WTC11 (cell line): ENCODE results near the gene GMPR2.

Source experiments
- ATF2 ChIP-seq: sonication (generic); formaldehyde crosslinking; IDR thresholded peaks from 2 replicates; pipeline ENCODE4 v1.8.1; 2022; ENCODE audit warnings: low read depth, missing genetic modification reagents, borderline replicate concordance
- IRF2 ChIP-seq: sonication (generic); formaldehyde crosslinking; IDR thresholded peaks from 2 replicates; pipeline ENCODE4 v1.8.0; 2022; ENCODE audit warnings: low read depth, missing genetic modification reagents, borderline replicate concordance
- SP1 ChIP-seq: sonication (generic); formaldehyde crosslinking; conservative IDR thresholded peaks from 2 replicates; pipeline ENCODE4 v1.8.1; 2022; ENCODE audit warnings: missing genetic modification reagents
- TEAD4 ChIP-seq: sonication (generic); formaldehyde crosslinking; IDR thresholded peaks from 2 replicates; pipeline ENCODE4 v1.8.0; 2022; ENCODE audit warnings: mild to moderate bottlenecking, missing genetic modification reagents
- ZNF138 ChIP-seq: sonication (generic); formaldehyde crosslinking; conservative IDR thresholded peaks from 2 replicates; pipeline ENCODE4 v1.8.1; 2022; ENCODE audit warnings: mild to moderate bottlenecking, moderate library complexity, missing genetic modification reagents
- ZNF219 ChIP-seq: sonication (generic); formaldehyde crosslinking; IDR thresholded peaks from 2 replicates; pipeline ENCODE4 v1.8.0; 2023; ENCODE audit warnings: missing genetic modification reagents, mild to moderate bottlenecking, borderline replicate concordance
- TF ChIP-seq, protein P1 (sequence below): fragments of 200-600 bp; IDR thresholded peaks from 2 replicates; pipeline ENCODE4 v1.8.0; 2022; ENCODE audit warnings: antibody characterized with exemption
- TF ChIP-seq, protein P2 (sequence below): sonication (generic); formaldehyde crosslinking; IDR thresholded peaks from 2 replicates; pipeline ENCODE4 v1.8.1; 2023; ENCODE audit warnings: mild to moderate bottlenecking, missing genetic modification reagents, moderate library complexity
- TF ChIP-seq, protein P3 (sequence below): sonication (generic); formaldehyde crosslinking; conservative IDR thresholded peaks from 2 replicates; pipeline ENCODE4 v1.8.1; 2022; ENCODE audit warnings: mild to moderate bottlenecking, missing genetic modification reagents

- TF ChIP-seq ATF2 (no peak), IRF2 (CRISPR knock-in tag) (no peak), SP1 (CRISPR knock-in tag) (no peak), TEAD4 (CRISPR knock-in tag) (no peak), ZNF219 (no peak), ZNF138 (CRISPR knock-in tag) (no peak)
- TF ChIP-seq, protein P1, sequence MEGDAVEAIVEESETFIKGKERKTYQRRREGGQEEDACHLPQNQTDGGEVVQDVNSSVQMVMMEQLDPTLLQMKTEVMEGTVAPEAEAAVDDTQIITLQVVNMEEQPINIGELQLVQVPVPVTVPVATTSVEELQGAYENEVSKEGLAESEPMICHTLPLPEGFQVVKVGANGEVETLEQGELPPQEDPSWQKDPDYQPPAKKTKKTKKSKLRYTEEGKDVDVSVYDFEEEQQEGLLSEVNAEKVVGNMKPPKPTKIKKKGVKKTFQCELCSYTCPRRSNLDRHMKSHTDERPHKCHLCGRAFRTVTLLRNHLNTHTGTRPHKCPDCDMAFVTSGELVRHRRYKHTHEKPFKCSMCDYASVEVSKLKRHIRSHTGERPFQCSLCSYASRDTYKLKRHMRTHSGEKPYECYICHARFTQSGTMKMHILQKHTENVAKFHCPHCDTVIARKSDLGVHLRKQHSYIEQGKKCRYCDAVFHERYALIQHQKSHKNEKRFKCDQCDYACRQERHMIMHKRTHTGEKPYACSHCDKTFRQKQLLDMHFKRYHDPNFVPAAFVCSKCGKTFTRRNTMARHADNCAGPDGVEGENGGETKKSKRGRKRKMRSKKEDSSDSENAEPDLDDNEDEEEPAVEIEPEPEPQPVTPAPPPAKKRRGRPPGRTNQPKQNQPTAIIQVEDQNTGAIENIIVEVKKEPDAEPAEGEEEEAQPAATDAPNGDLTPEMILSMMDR: no peak
- TF ChIP-seq, protein P2, sequence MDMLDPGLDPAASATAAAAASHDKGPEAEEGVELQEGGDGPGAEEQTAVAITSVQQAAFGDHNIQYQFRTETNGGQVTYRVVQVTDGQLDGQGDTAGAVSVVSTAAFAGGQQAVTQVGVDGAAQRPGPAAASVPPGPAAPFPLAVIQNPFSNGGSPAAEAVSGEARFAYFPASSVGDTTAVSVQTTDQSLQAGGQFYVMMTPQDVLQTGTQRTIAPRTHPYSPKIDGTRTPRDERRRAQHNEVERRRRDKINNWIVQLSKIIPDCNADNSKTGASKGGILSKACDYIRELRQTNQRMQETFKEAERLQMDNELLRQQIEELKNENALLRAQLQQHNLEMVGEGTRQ: no peak
- TF ChIP-seq, protein P3, sequence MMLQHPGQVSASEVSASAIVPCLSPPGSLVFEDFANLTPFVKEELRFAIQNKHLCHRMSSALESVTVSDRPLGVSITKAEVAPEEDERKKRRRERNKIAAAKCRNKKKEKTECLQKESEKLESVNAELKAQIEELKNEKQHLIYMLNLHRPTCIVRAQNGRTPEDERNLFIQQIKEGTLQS (CRISPR knock-in tag): no peak
Observed at GRCh38 chr14:24283796-24284460, 51.2 kb downstream of the GMPR2 start.
